ENCODE results near the gene NDUFS6.

The NDUFS6 gene

DNA sequence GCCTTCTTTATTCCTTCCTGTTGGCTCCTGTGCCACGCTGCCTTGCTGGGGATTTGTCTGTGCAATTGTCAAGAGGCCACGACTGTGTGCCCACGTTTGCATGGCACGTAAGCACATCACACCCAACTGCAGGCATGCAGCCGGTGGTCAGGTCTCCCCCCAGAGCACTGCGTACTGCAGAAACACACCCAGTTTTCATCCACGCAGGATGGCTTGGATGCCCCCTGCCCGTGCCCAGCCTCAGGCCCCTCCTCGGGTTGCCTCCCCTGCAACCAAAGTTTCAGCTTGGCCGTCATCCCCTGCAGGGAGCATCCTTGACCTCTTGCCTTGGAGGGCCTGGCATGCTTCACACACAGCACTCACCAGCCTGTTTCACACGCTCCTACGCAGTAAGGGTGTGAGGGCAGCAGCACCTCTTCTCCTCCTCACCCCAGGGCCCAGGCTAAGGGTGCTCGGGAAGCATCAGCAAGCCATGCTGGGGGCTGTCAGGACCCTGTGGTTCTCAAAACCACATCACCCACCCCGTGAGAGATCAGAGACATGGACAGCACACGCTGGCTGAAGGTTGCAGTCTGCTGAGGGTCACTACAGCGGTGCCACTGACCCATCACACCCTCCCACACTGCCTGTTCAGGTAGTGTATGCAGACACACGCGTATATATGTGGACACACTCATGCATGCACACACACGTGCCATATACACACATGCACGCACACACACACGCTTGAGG is 4.7 kb upstream of the NDUFS6 start (continued):
- TF ChIP-seq ZNF701 (tag by site-specific recombination; IDR thresholded peaks at IDR 0.05), result no peak

DNA sequence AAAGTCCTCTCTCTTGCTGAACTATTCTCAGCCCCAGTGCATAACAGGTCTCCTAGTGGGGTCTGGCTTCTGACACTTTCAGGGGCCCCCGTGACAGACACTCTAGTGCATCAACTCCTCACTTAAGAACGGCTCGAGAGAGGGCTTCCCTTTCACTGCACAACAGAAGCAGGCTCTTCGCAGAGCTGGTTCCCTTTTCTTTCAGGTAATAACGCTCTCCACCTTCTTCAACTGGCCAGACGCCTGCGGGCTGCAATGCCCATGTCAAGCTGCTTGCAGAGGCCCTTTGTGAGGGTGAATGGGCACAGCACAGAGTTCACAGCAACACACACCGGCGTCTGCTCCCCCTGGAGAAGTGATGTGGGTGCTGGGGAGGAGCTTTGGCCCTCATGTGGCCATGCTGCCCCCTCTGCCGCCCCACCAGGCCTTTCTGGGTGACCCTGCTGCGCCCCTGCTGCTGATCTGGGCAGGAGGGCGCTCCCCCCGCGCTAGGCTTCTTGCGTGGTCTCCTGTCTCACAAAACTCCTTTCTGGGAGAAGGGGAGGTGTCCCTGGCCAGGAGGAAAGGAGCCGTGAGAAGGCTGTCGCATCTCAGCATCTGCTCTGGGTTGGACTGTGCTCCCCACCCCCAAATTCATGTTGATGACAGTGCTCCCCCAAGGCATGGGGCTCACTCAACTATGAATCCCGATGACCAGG is 4.0 kb upstream of the NDUFS6 start:
- Histone ChIP-seq H3K36me3 (ENCODE audit: control insufficient read depth in 2 of 2, insufficient read depth in 1 of 2, low read length in 2 of 2) (peaks cover 3 to 32% of the 10 kb centered on the region in 2 experiments; a peak in 2 of 3 replicates), H3K9me3 (ENCODE audit: control insufficient read depth, insufficient read depth, low read depth, low read length) (no peaks in the 10 kb centered on the region), H3K27ac (ENCODE audit: extremely low read depth, low read depth, low read length) (no peak overlapping the region), H3K4me1 (ENCODE audit: control insufficient read depth, insufficient read depth, low read length) (peaks cover 10% of the 10 kb centered on the region), H3K4me3 (ENCODE audit: low read depth, low read length) (no peak overlapping the region)
- CTCF ChIA-PET, result no interaction called here
- TF ChIP-seq KLF8 (tag by site-specific recombination; IDR thresholded peaks at IDR 0.05) (no peak), GLI4 (tag by site-specific recombination; IDR thresholded peaks at IDR 0.05) (no peak), ZNF48 (tag by site-specific recombination; IDR thresholded peaks at IDR 0.05) (no peak), ZNF830 (tag by site-specific recombination; IDR thresholded peaks at IDR 0.05; ENCODE audit: low read depth) (no peak), ZNF626 (tag by site-specific recombination; IDR thresholded peaks at IDR 0.05) (no peak)
- TF ChIP-seq, protein P1, sequence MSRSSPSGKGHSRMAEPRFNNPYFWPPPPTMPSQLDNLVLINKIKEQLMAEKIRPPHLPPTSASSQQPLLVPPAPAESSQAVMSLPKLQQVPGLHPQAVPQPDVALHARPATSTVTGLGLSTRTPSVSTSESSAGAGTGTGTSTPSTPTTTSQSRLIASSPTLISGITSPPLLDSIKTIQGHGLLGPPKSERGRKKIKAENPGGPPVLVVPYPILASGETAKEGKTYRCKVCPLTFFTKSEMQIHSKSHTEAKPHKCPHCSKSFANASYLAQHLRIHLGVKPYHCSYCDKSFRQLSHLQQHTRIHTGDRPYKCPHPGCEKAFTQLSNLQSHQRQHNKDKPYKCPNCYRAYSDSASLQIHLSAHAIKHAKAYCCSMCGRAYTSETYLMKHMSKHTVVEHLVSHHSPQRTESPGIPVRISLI (tag by site-specific recombination; IDR thresholded peaks at IDR 0.05), result no peak
- TF ChIP-seq, protein P2, sequence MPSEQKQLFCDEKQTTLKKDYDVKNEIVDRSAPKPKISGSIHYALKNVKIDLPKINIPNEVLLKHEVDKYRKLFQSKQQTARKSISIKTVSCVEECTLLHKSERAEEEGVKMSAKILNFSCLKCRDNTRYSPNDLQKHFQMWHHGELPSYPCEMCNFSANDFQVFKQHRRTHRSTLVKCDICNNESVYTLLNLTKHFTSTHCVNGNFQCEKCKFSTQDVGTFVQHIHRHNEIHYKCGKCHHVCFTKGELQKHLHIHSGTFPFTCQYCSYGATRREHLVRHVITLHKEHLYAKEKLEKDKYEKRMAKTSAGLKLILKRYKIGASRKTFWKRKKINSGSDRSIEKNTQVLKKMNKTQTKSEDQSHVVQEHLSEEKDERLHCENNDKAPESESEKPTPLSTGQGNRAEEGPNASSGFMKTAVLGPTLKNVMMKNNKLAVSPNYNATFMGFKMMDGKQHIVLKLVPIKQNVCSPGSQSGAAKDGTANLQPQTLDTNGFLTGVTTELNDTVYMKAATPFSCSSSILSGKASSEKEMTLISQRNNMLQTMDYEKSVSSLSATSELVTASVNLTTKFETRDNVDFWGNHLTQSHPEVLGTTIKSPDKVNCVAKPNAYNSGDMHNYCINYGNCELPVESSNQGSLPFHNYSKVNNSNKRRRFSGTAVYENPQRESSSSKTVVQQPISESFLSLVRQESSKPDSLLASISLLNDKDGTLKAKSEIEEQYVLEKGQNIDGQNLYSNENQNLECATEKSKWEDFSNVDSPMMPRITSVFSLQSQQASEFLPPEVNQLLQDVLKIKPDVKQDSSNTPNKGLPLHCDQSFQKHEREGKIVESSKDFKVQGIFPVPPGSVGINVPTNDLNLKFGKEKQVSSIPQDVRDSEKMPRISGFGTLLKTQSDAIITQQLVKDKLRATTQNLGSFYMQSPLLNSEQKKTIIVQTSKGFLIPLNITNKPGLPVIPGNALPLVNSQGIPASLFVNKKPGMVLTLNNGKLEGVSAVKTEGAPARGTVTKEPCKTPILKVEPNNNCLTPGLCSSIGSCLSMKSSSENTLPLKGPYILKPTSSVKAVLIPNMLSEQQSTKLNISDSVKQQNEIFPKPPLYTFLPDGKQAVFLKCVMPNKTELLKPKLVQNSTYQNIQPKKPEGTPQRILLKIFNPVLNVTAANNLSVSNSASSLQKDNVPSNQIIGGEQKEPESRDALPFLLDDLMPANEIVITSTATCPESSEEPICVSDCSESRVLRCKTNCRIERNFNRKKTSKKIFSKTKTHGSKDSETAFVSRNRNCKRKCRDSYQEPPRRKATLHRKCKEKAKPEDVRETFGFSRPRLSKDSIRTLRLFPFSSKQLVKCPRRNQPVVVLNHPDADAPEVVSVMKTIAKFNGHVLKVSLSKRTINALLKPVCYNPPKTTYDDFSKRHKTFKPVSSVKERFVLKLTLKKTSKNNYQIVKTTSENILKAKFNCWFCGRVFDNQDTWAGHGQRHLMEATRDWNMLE (tag by site-specific recombination; conservative IDR thresholded peaks at IDR 0.05; ENCODE audit: low read depth), result no peak
- POLR2A ChIA-PET, result no interaction called here

DNA sequence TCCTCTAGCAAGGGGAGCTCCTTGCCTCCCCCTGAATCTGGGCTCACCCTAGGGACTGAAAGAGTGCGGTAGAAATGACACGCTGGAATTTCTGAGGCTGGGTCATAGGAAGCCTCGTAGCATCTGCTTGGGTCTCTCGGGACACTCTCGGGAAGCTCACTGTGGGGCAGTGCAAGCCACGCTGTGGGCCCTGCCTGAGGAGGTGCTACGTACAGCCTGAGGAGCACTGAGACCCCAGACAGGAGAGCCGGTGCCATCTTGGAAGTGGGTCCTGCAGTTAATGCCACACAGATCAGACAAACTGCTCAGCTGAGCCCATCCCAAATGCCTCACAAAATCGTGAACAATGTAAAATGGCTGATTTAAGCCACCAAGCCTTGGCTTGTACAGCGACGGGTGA is 3.4 kb upstream of the NDUFS6 start:
- peaks cover 8 to 36% of the 10 kb centered on the region in 2 experiments; a peak in 2 of 3 replicates for H3K36me3 ChIP-seq (ENCODE audit: control insufficient read depth in 2 of 2, insufficient read depth in 1 of 2, low read length in 2 of 2)
- no peak overlapping the region for H3K4me3 ChIP-seq (ENCODE audit: low read depth, low read length)
- no peak overlapping the region for H3K27ac ChIP-seq (ENCODE audit: extremely low read depth, low read depth, low read length)
- peaks cover 9% of the 10 kb centered on the region for H3K4me1 ChIP-seq (ENCODE audit: control insufficient read depth, insufficient read depth, low read length)
- ChIA-PET CTCF (interaction anchor here (0.6 kb wide), 1 partner anchor 284 kb away, joined by 3 read pairs; no protein-coding TSS in a partner anchor), POLR2A (no interaction called here)
- H3K9me3 ChIP-seq (ENCODE audit: control insufficient read depth, insufficient read depth, low read depth, low read length), result no peaks in the 10 kb centered on the region
- TF ChIP-seq ZNF837 (tag by site-specific recombination; IDR thresholded peaks at IDR 0.05) (no peak), ZNF248 (tag by site-specific recombination; IDR thresholded peaks at IDR 0.05) (no peak), ZNF677 (tag by site-specific recombination; IDR thresholded peaks at IDR 0.05) (no peak), ZNF530 (tag by site-specific recombination; IDR thresholded peaks at IDR 0.05; ENCODE audit: low read depth) (no peak), KLF16 (tag by site-specific recombination; IDR thresholded peaks at IDR 0.05) (no peak), ZNF37A (tag by site-specific recombination; IDR thresholded peaks at IDR 0.05) (no peak), ZNF266 (tag by site-specific recombination; IDR thresholded peaks at IDR 0.05; ENCODE audit: low read depth) (no peak), ZNF660 (tag by site-specific recombination; IDR thresholded peaks at IDR 0.05) (no peak)
- TF ChIP-seq, protein P3, sequence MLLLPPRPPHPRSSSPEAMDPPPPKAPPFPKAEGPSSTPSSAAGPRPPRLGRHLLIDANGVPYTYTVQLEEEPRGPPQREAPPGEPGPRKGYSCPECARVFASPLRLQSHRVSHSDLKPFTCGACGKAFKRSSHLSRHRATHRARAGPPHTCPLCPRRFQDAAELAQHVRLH (tag by site-specific recombination; IDR thresholded peaks at IDR 0.05), result no peak
- TF ChIP-seq, protein P4, sequence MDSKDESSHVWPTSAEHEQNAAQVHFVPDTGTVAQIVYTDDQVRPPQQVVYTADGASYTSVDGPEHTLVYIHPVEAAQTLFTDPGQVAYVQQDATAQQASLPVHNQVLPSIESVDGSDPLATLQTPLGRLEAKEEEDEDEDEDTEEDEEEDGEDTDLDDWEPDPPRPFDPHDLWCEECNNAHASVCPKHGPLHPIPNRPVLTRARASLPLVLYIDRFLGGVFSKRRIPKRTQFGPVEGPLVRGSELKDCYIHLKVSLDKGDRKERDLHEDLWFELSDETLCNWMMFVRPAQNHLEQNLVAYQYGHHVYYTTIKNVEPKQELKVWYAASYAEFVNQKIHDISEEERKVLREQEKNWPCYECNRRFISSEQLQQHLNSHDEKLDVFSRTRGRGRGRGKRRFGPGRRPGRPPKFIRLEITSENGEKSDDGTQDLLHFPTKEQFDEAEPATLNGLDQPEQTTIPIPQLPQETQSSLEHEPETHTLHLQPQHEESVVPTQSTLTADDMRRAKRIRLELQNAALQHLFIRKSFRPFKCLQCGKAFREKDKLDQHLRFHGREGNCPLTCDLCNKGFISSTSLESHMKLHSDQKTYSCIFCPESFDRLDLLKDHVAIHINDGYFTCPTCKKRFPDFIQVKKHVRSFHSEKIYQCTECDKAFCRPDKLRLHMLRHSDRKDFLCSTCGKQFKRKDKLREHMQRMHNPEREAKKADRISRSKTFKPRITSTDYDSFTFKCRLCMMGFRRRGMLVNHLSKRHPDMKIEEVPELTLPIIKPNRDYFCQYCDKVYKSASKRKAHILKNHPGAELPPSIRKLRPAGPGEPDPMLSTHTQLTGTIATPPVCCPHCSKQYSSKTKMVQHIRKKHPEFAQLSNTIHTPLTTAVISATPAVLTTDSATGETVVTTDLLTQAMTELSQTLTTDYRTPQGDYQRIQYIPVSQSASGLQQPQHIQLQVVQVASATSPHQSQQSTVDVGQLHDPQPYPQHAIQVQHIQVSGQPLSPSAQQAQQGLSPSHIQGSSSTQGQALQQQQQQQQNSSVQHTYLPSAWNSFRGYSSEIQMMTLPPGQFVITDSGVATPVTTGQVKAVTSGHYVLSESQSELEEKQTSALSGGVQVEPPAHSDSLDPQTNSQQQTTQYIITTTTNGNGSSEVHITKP (tag by site-specific recombination; IDR thresholded peaks at IDR 0.05), result no peak
- TF ChIP-seq, protein P5, sequence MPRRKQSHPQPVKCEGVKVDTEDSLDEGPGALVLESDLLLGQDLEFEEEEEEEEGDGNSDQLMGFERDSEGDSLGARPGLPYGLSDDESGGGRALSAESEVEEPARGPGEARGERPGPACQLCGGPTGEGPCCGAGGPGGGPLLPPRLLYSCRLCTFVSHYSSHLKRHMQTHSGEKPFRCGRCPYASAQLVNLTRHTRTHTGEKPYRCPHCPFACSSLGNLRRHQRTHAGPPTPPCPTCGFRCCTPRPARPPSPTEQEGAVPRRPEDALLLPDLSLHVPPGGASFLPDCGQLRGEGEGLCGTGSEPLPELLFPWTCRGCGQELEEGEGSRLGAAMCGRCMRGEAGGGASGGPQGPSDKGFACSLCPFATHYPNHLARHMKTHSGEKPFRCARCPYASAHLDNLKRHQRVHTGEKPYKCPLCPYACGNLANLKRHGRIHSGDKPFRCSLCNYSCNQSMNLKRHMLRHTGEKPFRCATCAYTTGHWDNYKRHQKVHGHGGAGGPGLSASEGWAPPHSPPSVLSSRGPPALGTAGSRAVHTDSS (tag by site-specific recombination; IDR thresholded peaks at IDR 0.05), result no peak
